Right renal pelvis (tissue), 4 donors: Measurements from ENCODE around the gene L1CAM. TPM values are rescaled to one million over a fixed set of nuclear protein-coding genes. Genes with fewer than 3 reads are reported as not detected.

ENCODE experiments used
- DNase-seq, 4 donors: peaks; one replicate each; pipeline ENCODE4 v3.0.0-alpha.2; 2013; ENCODE audit warnings: low read depth in 4 of 4, low spot score in 3 of 4, missing footprints in 1 of 4
- polyA plus RNA-seq, 4 donors: library from polyadenylated mRNA; unstranded; fragments of 120-200 nt; gene quantifications; one replicate each; pipeline ENCODE4 v1.2.1, GENCODE V29; 2013; ENCODE audit not compliant: insufficient read length in 4 of 4

The L1CAM gene
- polyA plus RNA-seq, 4 donors, result 46.4 to 59.9 (median 47.9) TPM

- DNase-seq, result no peak
Observed at GRCh38 chrX:153903991-153904957, 18.3 kb upstream of the L1CAM start, which contains the start of gene AVPR2. AVPR2 (plus strand) TSS chrX:153904673; CDS start chrX:153905146, 473 bp downstream.

GRCh38 chrX:153903238-153903980 is 17.4 kb upstream of the L1CAM start:
- no peak for DNase-seq

- DNase-seq, result no peak
Observed at GRCh38 chrX:153902385-153902784, 16.4 kb upstream of the L1CAM start.

- no peak for DNase-seq
Observed at GRCh38 chrX:153901753-153902140, 15.8 kb upstream of the L1CAM start.

- no peak for DNase-seq
Observed at GRCh38 chrX:153900831-153901752, 15.1 kb upstream of the L1CAM start.

GRCh38 chrX:153897899-153898298 is 11.9 kb upstream of the L1CAM start:
- no peak for DNase-seq

- DNase-seq, result no peak
Observed at GRCh38 chrX:153889123-153889522, 3.1 kb upstream of the L1CAM start.

- DNase-seq, result no peak
Observed at GRCh38 chrX:153888344-153888743, 2.4 kb upstream of the L1CAM start.

GRCh38 chrX:153887385-153887784 is 1.4 kb upstream of the L1CAM start:
- DNase-seq, result no peak

- no peak for DNase-seq
Observed at GRCh38 chrX:153886915-153887314, 942 bp upstream of the L1CAM start.

GRCh38 chrX:153885208-153885787 is 675 bp downstream of the L1CAM start:
- DNase-seq, result no peak

- no peak for DNase-seq
Observed at GRCh38 chrX:153884590-153884989, 1.4 kb downstream of the L1CAM start.

GRCh38 chrX:153884136-153884535 is 1.8 kb downstream of the L1CAM start:
- DNase-seq, result no peak

GRCh38 chrX:153883163-153883843 is 2.7 kb downstream of the L1CAM start:
- no peak for DNase-seq

GRCh38 chrX:153882557-153882956 is 3.4 kb downstream of the L1CAM start:
- DNase-seq, result no peak

GRCh38 chrX:153882086-153882498 is 3.9 kb downstream of the L1CAM start:
- no peak for DNase-seq

GRCh38 chrX:153881281-153881680 is 4.7 kb downstream of the L1CAM start:
- DNase-seq, result no peak

GRCh38 chrX:153880440-153880815 is 5.5 kb downstream of the L1CAM start:
- DNase-seq, result no peak

GRCh38 chrX:153879741-153880439 is 6.1 kb downstream of the L1CAM start:
- no peak for DNase-seq
